Muscle layer of colon (tissue), 2 donors: Measurements from ENCODE around the gene JAZF1.

ENCODE experiments used
- H3K27ac ChIP-seq: one replicate; pipeline ENCODE4 v1.7.0; 2013; ENCODE audit warnings: low read depth, mild to moderate bottlenecking, low read length, moderate library complexity
- H3K27me3 ChIP-seq, 2 donors: one replicate each; pipeline ENCODE4 v1.7.0; 2013; ENCODE audit warnings: low read length in 2 of 2, mild to moderate bottlenecking in 2 of 2; ENCODE audit not compliant: insufficient read depth in 2 of 2, control insufficient read depth in 1 of 2
- H3K36me3 ChIP-seq: one replicate; pipeline ENCODE4 v1.7.0; 2013; ENCODE audit warnings: mild to moderate bottlenecking, low read length; ENCODE audit not compliant: insufficient read depth
- H3K4me1 ChIP-seq: one replicate; pipeline ENCODE4 v1.7.0; 2013; ENCODE audit warnings: mild to moderate bottlenecking, low read length; ENCODE audit not compliant: insufficient read depth
- H3K4me3 ChIP-seq, 2 donors: one replicate each; pipeline ENCODE4 v1.7.0; 2013; ENCODE audit warnings: low read length in 2 of 2, low read depth in 1 of 2, mild to moderate bottlenecking in 1 of 2, moderate library complexity in 1 of 2
- H3K9ac ChIP-seq: one replicate; pipeline ENCODE4 v1.7.0; 2013; ENCODE audit warnings: low read length
- H3K9me3 ChIP-seq: one replicate; pipeline ENCODE4 v1.7.0; 2013; ENCODE audit warnings: mild to moderate bottlenecking, low read length
- donor health status: abdominal sarcoma.
- donor health status: Adenocarcinoma of cecum.

JAZF1 gene

DNA sequence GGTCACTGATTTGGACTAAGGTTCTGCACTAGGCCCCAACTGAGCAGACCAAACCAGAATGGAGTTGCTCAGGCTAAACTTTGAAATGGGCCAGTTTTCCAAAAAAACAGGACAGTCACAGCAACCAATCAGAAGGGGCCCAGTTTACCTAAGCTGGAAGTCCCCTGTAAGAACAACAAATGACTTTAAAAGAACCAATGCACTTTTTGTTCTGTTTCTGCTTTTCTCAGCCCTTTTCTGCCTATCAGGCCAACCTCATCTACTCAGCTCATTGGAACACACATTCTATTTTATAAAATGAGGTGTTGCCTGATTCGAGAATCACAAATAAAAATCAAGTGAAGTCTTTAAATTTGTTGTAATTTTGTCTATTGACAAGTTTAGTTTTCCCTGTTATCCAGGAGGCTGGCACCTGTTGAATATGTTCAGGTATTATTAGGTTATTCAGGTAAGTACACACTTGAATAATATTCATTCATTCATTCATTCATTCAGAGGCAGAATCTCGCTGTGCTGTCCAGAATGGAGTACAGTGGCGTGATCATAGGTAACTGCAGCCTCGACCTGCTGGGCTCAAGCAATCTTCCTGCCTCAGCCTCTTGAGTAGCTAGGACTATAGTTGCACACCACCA lies 271.9 kb downstream of the JAZF1 start:
- no peak overlapping the region for H3K4me3 ChIP-seq
- H3K9ac ChIP-seq, result no peak overlapping the region
- H3K4me1 ChIP-seq, result peaks cover 13% of the 10 kb centered on the region
- no peaks in the 10 kb centered on the region for H3K36me3 ChIP-seq
- H3K27me3 ChIP-seq, result no peaks in the 10 kb centered on the region
- H3K9me3 ChIP-seq, result no peaks in the 10 kb centered on the region
- H3K27ac ChIP-seq, result no peak overlapping the region

DNA sequence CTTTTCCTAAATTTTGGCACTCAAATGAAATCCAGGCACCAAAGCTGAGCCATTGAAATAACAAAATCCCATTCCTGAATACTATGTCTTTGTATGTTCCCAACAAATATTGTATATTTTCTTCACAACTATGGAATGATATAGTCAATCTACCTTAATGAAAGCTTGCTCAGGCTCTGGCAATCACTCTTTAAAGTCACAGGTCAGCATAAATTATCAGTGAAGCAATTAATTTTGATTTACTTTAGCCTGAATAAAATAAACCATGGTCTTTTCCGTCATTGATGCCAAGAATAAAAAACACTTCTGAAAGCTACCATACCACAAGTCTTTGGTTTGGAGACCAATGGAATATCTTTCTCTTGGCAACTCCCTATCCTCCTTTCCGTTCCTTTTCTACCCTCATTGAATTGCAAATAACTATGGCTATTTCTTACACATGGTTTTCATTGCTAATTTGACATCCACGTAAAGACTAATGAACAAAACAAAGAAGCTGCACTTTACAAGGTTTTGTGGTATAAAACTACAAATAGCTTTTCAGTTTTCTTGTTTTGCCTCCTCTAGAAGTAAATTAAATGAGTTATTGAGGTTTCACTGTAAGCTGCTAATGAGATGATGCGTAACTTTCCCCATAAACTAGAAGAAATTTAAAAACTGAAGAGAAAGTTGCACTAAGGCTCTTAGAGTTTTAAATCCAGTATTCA lies 274.1 kb downstream of the JAZF1 start:
- no peak overlapping the region for H3K27ac ChIP-seq
- H3K9me3 ChIP-seq, result no peaks in the 10 kb centered on the region
- peaks cover 17% of the 10 kb centered on the region for H3K4me1 ChIP-seq
- no peaks in the 10 kb centered on the region for H3K36me3 ChIP-seq
- no peaks in the 10 kb centered on the region for H3K27me3 ChIP-seq
- no peak overlapping the region for H3K4me3 ChIP-seq
- H3K9ac ChIP-seq, result no peak overlapping the region

DNA sequence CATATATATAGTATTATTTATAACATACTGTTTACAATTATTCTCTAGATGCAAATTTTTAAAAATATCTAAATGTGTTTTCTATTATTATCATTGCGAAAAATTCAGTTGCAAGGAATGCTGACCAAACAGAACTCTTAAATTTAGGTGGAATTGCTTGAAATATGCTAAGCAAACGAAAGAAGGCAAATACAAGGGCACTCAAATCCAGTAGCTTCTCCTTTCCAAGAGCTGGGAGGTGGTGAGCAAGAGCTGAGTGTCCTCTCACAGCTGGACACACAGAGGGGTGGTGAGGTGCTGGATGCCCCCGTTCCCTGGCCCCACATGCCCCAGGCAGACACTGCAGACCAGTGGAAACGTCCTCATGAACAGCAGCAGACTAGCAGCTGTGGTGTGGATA lies 274.6 kb downstream of the JAZF1 start:
- Histone ChIP-seq H3K4me1 (peaks cover 21% of the 10 kb centered on the region), H3K27ac (no peak overlapping the region), H3K27me3 (no peaks in the 10 kb centered on the region), H3K9me3 (no peaks in the 10 kb centered on the region), H3K36me3 (no peaks in the 10 kb centered on the region), H3K4me3 (no peak overlapping the region), H3K9ac (no peak overlapping the region)

DNA sequence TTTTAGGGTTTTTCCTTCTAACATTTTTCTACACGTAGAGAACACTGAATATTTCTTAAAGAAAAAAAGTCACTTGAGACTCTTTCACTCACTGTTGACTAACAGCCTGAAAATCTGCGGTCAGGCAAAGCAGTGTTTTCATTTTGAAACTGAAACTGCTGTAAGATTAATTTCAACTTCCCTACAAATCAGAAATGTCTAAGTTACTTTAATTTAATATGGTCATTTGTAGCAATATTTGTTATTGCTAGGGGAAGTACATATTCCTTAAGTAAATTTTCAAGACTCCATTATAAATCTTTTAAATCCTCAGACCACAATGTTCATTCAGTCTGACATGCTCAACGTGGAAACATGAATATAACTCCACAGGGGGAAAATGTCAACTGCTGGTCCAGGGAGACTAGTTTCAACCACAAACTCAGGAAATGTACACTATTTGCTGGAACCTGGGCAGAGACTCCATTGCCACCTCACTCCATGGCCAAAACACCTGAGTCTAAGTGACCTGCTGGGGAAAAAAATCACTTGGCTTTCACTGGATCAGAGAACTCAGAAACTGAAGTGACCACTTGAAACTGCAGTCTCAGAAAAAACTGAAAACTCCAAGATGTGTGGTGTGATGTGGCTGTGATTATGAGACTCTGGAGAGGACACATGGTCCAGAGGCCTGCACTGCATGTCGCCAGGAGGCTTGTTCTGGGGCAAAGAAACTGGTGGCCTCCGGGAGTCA lies 279.4 kb downstream of the JAZF1 start:
- H3K9ac ChIP-seq, result peak overlapping the region; percentile 24
- H3K27me3 ChIP-seq, result no peaks in the 10 kb centered on the region
- no peaks in the 10 kb centered on the region for H3K36me3 ChIP-seq
- H3K4me3 ChIP-seq, result peak overlapping the region in 1 of 2 donors; percentile 52
- no peak overlapping the region for H3K27ac ChIP-seq
- peaks cover 40% of the 10 kb centered on the region for H3K4me1 ChIP-seq
- no peaks in the 10 kb centered on the region for H3K9me3 ChIP-seq

DNA sequence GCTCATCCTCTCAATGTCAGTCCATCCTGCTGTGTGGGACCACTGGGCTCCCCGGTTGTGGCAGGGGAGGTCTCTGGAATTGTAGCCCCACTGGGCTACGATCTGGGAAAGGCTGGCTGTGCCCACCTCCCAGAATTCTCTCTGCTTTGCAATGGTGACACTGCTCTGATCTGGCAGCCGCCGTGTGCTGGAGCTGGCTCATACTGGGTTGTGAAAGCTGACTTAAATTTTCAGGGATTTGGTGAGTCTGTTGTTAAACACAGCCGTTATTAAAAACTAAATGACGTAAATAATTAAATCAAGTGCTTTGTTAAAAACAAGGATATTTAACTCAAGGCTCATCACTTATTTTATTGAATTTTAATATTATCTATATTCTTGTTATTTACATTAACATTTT lies 280.6 kb downstream of the JAZF1 start:
- no peak overlapping the region for H3K9ac ChIP-seq
- no peak overlapping the region for H3K4me3 ChIP-seq
- no peak overlapping the region for H3K27ac ChIP-seq
- H3K4me1 ChIP-seq, result peaks cover 45% of the 10 kb centered on the region
- no peaks in the 10 kb centered on the region for H3K27me3 ChIP-seq
- H3K9me3 ChIP-seq, result no peaks in the 10 kb centered on the region
- H3K36me3 ChIP-seq, result no peaks in the 10 kb centered on the region

DNA sequence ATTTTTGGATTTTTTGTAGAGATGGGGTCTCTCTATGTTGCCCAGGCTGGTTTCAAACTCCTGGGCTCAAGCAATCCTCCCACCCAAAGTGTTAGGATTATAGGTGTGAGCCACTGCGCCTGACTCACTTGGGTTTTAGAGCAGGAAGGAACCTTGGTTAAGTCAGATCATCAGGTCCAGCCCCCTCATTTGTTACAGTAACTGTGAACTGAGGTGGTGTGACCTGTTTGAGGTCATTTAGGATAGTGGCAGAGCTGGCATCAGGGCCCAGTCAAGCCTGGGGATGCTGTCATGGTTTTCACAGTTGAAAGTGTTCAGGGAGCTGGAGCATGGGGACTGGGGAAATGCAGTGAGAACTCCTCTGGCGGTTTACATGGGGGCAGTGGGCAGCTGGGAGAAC lies 281.0 kb downstream of the JAZF1 start:
- Histone ChIP-seq H3K36me3 (no peaks in the 10 kb centered on the region), H3K9ac (no peak overlapping the region), H3K4me1 (peaks cover 45% of the 10 kb centered on the region), H3K27me3 (no peaks in the 10 kb centered on the region), H3K9me3 (no peaks in the 10 kb centered on the region), H3K4me3 (no peak overlapping the region), H3K27ac (no peak overlapping the region)

DNA sequence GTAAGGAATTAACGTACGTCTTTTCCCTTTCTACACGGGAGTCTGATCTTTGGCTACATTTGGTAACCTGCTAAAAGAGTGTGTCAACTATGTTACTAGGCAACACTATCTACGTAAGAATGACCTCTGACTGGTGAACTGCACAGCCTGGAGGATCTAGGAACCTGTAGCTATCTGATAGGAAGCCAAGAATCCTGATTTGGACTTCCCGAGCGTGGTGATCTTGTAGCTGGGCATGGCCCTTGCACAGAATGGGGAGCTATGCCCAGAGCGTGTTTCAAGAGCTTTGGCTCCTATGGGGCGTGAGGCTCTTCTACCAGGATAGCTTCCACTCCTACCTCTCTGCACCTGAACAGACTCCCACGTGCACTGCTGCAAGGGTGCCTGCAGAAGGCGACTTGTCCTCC lies 283.2 kb downstream of the JAZF1 start:
- Histone ChIP-seq H3K36me3 (peaks cover 10% of the 10 kb centered on the region), H3K9ac (no peak overlapping the region), H3K4me1 (peaks cover 45% of the 10 kb centered on the region), H3K27me3 (no peaks in the 10 kb centered on the region), H3K9me3 (no peaks in the 10 kb centered on the region), H3K27ac (no peak overlapping the region), H3K4me3 (no peak overlapping the region)

DNA sequence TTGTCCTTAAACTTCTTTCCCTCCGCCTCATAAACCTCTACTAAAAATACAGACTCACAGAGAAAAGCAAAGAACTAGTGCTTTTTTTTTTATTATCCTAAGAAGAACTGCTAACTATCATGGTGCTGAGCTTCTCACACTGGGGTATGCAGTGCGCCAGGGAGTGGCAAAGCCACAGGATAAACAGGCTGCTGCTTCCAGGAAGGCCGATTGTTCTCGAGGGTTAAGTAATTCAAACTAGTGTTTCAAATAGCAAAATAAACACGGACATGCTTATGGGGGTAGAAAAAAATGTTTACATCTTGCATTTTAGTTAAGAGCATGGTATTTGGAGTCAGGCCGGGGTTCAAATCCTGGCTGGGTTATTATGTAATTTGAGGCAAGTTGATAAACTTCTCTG lies 283.6 kb downstream of the JAZF1 start:
- H3K27ac ChIP-seq, result peak overlapping the region; percentile 52

DNA sequence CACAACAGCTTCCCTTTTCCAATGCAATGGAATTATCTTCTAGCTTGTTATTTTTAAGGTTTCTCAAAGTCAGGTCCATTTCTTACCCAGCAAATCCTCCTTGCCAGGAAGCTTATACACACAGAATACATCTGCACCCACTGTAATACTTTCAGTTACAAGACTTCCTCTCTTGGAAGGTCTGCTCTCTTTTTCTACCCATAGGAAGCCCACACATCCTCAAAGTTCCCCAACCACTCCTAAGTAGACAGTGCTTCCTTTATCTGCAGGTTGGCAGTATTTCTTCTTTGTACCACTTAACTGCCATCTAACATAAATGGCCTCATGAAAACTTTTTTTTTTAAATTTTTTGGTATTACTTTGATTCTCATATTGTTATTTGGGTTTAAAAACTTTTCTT lies 285.0 kb downstream of the JAZF1 start:
- Histone ChIP-seq H3K27me3 (no peaks in the 10 kb centered on the region), H3K36me3 (peaks cover 10% of the 10 kb centered on the region), H3K27ac (no peak overlapping the region), H3K9me3 (no peaks in the 10 kb centered on the region), H3K9ac (no peak overlapping the region), H3K4me3 (no peak overlapping the region), H3K4me1 (peaks cover 37% of the 10 kb centered on the region)

More for the DNA sequence above, 283.6 kb downstream of the JAZF1 start:
- Histone ChIP-seq H3K4me3 (no peak overlapping the region), H3K27me3 (no peaks in the 10 kb centered on the region), H3K9ac (no peak overlapping the region), H3K4me1 (peaks cover 45% of the 10 kb centered on the region), H3K9me3 (no peaks in the 10 kb centered on the region), H3K36me3 (peaks cover 10% of the 10 kb centered on the region)

DNA sequence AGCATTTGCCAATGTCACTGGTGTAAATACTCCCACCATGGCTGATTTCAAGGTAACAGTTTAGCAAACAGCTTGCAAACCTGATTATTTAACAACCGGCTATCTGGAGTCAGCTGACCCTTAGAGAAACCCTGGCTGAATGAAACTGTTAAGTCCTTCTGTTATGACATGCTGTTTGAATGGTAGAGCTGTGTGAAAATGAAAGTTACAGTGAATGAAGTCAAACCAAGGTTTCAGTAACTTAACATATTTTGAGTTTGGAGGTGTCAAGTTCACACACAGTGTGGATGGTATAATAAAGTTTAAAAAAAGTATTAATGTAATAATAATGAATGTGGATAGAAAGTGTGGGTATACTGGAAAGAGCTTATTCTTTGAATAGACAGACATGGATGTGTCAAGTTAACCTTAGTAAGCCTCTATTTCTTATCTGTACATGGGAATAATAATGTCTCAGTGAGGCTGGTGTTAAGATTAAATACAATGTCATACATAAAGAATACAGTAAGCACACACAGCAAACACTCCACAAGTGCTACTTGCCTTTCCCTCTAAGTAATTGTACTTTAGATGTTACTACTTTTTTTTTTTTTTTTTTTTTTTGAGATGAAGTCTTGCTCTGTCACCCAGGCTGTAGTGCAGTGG lies 290.3 kb downstream of the JAZF1 start:
- H3K9ac ChIP-seq, result no peak overlapping the region
- H3K36me3 ChIP-seq, result peaks cover 10% of the 10 kb centered on the region
- H3K27ac ChIP-seq, result no peak overlapping the region
- H3K4me3 ChIP-seq, result no peak overlapping the region
- no peaks in the 10 kb centered on the region for H3K27me3 ChIP-seq
- H3K9me3 ChIP-seq, result no peaks in the 10 kb centered on the region
- H3K4me1 ChIP-seq, result no peaks in the 10 kb centered on the region

DNA sequence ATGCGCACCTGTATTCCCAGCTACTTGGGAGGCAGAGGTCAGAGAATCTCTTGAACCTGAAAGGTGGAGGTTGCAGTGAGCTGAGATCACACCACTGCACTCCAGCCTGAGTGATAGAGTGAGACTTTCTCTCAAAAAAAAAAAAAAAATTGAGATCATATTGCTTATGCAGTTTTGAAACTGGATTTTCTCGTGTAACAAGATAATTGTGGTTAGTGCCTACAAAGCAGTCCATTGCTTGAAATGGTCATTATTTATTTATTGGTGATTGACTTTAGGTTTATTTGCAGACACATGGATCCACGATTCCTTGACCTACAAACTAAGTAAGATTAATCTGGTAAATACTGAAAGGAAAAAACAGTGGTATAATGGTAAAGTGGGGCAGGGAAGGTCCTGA lies 290.8 kb downstream of the JAZF1 start:
- H3K36me3 ChIP-seq, result peaks cover 10% of the 10 kb centered on the region
- H3K27me3 ChIP-seq, result no peaks in the 10 kb centered on the region
- H3K4me3 ChIP-seq, result no peak overlapping the region
- no peaks in the 10 kb centered on the region for H3K4me1 ChIP-seq
- H3K27ac ChIP-seq, result no peak overlapping the region
- H3K9me3 ChIP-seq, result no peaks in the 10 kb centered on the region
- H3K9ac ChIP-seq, result no peak overlapping the region
